ENCODE results near the gene ATP5F1E. TPM values are rescaled to one million over a fixed set of nuclear protein-coding genes. Genes with fewer than 3 reads are reported as not detected.

Gene ATP5F1E
- total RNA-seq, 1 donor from 2014 or later: 81.8 TPM

DNA sequence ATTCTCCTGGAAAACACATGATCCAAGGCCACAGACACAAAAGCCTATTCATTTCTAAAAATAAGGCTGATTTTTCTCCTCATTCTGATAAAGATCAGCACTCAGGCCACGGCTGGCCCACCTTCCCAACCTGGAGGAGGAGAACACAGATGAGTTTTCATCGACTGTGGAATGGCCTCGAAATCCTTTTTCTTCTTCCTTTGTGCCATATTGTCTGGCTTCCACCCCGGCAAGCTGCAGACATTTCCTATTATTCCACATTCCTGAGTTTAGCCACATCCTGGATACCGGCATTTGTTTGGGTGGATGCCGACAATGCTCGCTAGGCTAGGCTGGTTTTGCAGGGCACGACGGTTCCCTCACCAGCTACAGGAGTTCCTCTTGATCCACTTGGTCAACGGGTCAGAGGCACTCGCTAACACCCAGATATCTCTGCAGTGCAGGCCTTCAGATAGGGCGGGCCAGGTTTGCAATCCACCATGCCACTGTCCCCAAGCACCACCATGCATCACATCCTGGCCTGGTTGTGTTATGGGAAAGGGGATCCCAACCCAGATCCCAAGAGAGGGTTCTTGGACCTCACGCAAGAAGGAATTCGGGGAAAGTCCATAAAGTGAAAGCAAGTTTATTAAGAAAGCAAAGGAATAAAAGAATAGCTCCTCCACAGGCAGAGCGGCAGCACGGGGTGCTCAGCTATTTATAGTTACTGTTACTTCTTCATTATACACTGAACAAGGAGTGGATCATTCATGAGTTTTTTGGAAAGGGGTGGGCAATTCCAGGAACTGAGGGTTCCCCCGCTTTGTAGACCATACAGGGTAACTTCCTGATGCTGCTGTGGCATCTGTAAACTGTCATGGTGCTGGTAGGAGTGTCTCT is 20.9 kb downstream of the ATP5F1E start:
- Mint-ChIP-seq H3K27ac (no peak overlapping the region), H3K27me3 (no peaks in the 10 kb centered on the region), H3K4me1 (ENCODE audit: unreplicated experiment) (peaks cover 40% of the 10 kb centered on the region), H3K4me3 (no peak overlapping the region), H3K36me3 (no peaks in the 10 kb centered on the region), H3K9me3 (no peaks in the 10 kb centered on the region)
- TF ChIP-seq, protein P1, sequence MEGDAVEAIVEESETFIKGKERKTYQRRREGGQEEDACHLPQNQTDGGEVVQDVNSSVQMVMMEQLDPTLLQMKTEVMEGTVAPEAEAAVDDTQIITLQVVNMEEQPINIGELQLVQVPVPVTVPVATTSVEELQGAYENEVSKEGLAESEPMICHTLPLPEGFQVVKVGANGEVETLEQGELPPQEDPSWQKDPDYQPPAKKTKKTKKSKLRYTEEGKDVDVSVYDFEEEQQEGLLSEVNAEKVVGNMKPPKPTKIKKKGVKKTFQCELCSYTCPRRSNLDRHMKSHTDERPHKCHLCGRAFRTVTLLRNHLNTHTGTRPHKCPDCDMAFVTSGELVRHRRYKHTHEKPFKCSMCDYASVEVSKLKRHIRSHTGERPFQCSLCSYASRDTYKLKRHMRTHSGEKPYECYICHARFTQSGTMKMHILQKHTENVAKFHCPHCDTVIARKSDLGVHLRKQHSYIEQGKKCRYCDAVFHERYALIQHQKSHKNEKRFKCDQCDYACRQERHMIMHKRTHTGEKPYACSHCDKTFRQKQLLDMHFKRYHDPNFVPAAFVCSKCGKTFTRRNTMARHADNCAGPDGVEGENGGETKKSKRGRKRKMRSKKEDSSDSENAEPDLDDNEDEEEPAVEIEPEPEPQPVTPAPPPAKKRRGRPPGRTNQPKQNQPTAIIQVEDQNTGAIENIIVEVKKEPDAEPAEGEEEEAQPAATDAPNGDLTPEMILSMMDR (conservative IDR thresholded peaks at IDR 0.05): no peak
- DNase-seq (ENCODE audit: extremely low spot score, unreplicated experiment): no peak

DNA sequence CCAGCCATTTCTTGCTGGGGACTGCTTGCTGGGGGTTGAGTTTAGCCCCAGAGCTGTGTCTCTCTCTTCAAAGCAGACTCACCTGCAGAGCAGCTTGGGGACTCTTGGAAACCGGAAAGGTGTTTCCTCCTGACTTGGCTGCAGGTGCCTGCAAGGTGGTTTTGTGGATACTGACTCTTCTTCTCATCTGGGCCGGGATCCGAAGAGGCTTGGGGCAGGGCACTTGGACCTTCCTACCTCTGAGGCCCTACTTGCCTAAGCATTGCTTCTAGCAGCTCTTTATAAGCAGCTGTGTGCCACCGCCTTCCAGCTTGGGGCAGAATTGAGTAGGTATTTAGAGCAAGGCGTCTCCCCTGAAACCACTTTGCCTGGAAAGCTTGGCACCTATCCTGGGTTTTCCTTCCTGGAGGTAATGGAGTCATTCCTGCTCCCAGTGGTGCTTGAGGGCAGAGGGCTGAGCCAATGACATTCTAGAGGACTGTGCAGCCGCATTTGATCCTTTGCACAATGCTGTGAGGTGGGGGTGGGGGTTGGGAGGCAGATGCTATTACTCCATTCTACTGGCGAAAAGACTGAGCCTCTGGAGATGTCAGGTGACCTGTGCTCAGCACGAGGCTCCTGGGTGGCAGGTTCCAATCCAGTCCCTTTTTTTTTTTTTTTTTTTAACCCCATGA is 21.7 kb downstream of the ATP5F1E start:
- DNase-seq (ENCODE audit: extremely low spot score, unreplicated experiment): no peak
- TF ChIP-seq, protein P1 (conservative IDR thresholded peaks at IDR 0.05): no peak
- no peaks in the 10 kb centered on the region for H3K36me3 Mint-ChIP-seq
- H3K27me3 Mint-ChIP-seq: no peaks in the 10 kb centered on the region
- peaks cover 33% of the 10 kb centered on the region for H3K4me1 Mint-ChIP-seq (ENCODE audit: unreplicated experiment)
- H3K27ac Mint-ChIP-seq: no peak overlapping the region
- no peak overlapping the region for H3K4me3 Mint-ChIP-seq
- H3K9me3 Mint-ChIP-seq: no peaks in the 10 kb centered on the region

DNA sequence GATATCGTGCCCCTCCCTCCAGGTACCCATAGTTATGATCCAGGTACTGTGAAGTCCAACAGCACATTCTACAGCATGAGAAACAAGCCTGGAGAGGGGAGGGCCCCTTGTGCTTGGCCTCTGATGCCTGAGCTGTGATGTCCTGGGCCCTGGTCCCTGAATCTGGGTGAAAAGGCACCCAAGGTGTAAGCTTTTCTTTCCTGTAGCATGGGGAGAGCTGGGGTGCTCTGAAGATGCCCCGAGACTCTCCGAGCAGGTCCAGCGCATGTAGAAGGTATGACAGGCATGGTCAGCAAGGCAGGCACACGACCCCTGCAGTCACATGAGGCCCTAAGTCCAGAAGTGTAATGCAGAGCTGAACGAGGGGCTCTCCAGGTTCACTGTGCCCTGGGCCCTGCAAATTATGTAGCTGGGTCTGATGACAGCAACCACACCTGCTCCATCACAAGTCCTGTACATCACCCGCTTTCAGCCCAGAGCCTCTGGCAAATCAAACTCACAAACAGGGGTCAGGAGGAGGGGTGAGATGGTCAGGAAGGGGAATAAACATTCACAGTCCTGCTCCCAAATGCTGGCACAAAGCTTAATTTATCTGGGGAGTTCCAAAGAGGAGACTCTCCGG is 23.3 kb downstream of the ATP5F1E start:
- DNase-seq (ENCODE audit: extremely low spot score, unreplicated experiment): no peak
- Mint-ChIP-seq H3K9me3 (no peaks in the 10 kb centered on the region), H3K27ac (no peak overlapping the region), H3K27me3 (no peaks in the 10 kb centered on the region), H3K36me3 (no peaks in the 10 kb centered on the region), H3K4me1 (ENCODE audit: unreplicated experiment) (peaks cover 30% of the 10 kb centered on the region), H3K4me3 (no peak overlapping the region)
- TF ChIP-seq, protein P1 (conservative IDR thresholded peaks at IDR 0.05): no peak

DNA sequence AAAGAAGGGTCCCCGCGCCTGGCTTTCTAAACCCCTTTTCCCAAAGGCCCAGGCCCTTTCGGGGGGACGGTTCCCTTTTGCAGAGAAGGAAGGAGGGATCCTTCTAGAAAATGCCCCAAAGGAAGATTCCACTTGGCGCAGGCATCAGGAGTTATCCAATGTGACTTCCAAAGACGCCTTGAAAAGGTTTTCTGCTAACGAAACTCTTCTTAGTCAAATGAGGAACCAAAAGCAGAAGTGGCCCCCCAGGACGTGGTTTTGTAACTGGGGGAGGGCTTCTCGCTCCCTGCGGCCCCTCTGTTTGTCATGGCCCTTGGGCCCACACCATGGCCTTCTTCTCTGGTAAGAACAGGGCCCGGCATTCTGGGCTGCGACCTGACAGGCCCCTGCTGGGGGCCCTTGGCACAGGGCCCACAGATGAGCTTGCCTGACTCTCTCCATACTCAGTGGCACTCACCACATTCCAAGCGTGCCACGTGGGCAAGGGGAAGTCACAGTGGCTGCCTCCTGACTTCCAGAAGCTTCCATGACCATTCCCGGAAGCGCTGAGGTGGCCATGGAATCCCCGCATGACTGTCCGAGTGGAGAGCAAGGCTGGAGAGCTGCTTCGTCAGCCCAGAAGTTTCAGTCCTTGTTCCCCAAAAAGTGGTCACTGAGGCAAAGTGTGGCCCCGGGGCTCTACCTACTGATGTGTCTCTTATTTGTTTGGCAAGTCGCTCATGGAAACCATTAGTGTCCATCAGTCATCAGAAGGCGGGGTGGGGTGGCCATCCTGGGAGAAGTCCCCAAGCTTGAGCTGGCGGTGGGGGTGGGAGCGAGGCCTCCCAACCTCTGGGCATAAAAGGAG is 24.2 kb downstream of the ATP5F1E start:
- no peaks in the 10 kb centered on the region for H3K9me3 Mint-ChIP-seq
- peaks cover 31% of the 10 kb centered on the region for H3K4me1 Mint-ChIP-seq (ENCODE audit: unreplicated experiment)
- TF ChIP-seq, protein P1 (conservative IDR thresholded peaks at IDR 0.05): no peak
- peak overlapping the region; percentile 72 for H3K4me3 Mint-ChIP-seq
- H3K27me3 Mint-ChIP-seq: no peaks in the 10 kb centered on the region
- DNase-seq (ENCODE audit: extremely low spot score, unreplicated experiment): no peak
- H3K36me3 Mint-ChIP-seq: peaks cover 5% of the 10 kb centered on the region
- H3K27ac Mint-ChIP-seq: no peak overlapping the region

Data from type B pancreatic cell (in vitro differentiated cells).